HG03354 (cell line): Measurements from ENCODE around the gene LGALS9C.
"Not testable (repeated sequence)": the region's sequence is repeated elsewhere in the genome, so short reads cannot be mapped to it uniquely, and the experiment has no call there.

Experiments
- ATAC-seq: cut with Tn5 transposase; IDR thresholded peaks from one replicate; pipeline ENCODE4 v1.9.1; 2021; ENCODE audit warnings: mild to moderate bottlenecking; ENCODE audit not compliant: unreplicated experiment, poor library complexity, severe bottlenecking

Gene LGALS9C

GRCh38 chr17:18476508-18477308 lies at the start of gene LGALS9C:
LGALS9C (plus strand) TSS chr17:18476789; CDS start chr17:18476855, 66 bp downstream.
- peak; percentile 73 for ATAC-seq

- ATAC-seq, result not testable (repeated sequence)
Measured at GRCh38 chr17:18432206-18432605, 44.4 kb upstream of the LGALS9C start.

- ATAC-seq, result not testable (repeated sequence)
Measured at GRCh38 chr17:18439465-18439870, 37.1 kb upstream of the LGALS9C start.

GRCh38 chr17:18442093-18442492 lies 34.5 kb upstream of the LGALS9C start:
- not testable (repeated sequence) for ATAC-seq

- not testable (repeated sequence) for ATAC-seq
Measured at GRCh38 chr17:18442532-18442931, 34.1 kb upstream of the LGALS9C start.

GRCh38 chr17:18447476-18448205 lies 28.9 kb upstream of the LGALS9C start:
- ATAC-seq, result not testable (repeated sequence)

- not testable (repeated sequence) for ATAC-seq
Measured at GRCh38 chr17:18448311-18448710, 28.3 kb upstream of the LGALS9C start.

GRCh38 chr17:18449833-18450232 lies 26.8 kb upstream of the LGALS9C start:
- not testable (repeated sequence) for ATAC-seq

- ATAC-seq, result not testable (repeated sequence)
Measured at GRCh38 chr17:18450998-18451397, 25.6 kb upstream of the LGALS9C start.

- ATAC-seq, result not testable (repeated sequence)
Measured at GRCh38 chr17:18451969-18452368, 24.6 kb upstream of the LGALS9C start.

- ATAC-seq, result not testable (repeated sequence)
Measured at GRCh38 chr17:18459035-18459434, 17.6 kb upstream of the LGALS9C start.

- ATAC-seq, result not testable (repeated sequence)
Measured at GRCh38 chr17:18463831-18464502, 12.6 kb upstream of the LGALS9C start.

- ATAC-seq, result not testable (repeated sequence)
Measured at GRCh38 chr17:18466250-18466983, 10.2 kb upstream of the LGALS9C start.

GRCh38 chr17:18467001-18467400 lies 9.6 kb upstream of the LGALS9C start:
- not testable (repeated sequence) for ATAC-seq

GRCh38 chr17:18468472-18469171 lies 8.0 kb upstream of the LGALS9C start:
- ATAC-seq, result not testable (repeated sequence)

GRCh38 chr17:18469837-18470236 lies 6.8 kb upstream of the LGALS9C start:
- not testable (repeated sequence) for ATAC-seq

- ATAC-seq, result not testable (repeated sequence)
Measured at GRCh38 chr17:18470345-18470930, 6.2 kb upstream of the LGALS9C start.

GRCh38 chr17:18473967-18474366 lies 2.6 kb upstream of the LGALS9C start:
- not testable (repeated sequence) for ATAC-seq

- not testable (repeated sequence) for ATAC-seq
Measured at GRCh38 chr17:18474754-18475153, 1.8 kb upstream of the LGALS9C start.
